Cardiac septum (tissue), 1 donor: ENCODE data around the gene KIFAP3. TPM values are rescaled to one million over a fixed set of nuclear protein-coding genes. Genes with fewer than 3 reads are reported as not detected.
"Not testable (repeated sequence)": the region's sequence is repeated elsewhere in the genome, so short reads cannot be mapped to it uniquely, and the experiment has no call there.

Experiments
- DNase-seq: peaks from one replicate; pipeline ENCODE4 v3.0.0-alpha.2; 2020; ENCODE audit warnings: low spot score
- intact Hi-C: fragments of 100-400 bp; cut with DNase I; formaldehyde crosslinking; loops from one replicate; pipeline ENCODE4 v1.14.0; 2022
- total RNA-seq: library from RNA; stranded (reverse); fragmentation: NEBNext Ultra II Directional; extraction: Animal tissue kit (Norgen Biotek cat#: 25700); gene quantifications from one replicate; pipeline ENCODE4 v1.2.1, GENCODE V29; 2021
- donor health status: DM: no; HTN: no; CAD: no.

Gene KIFAP3
- total RNA-seq, 1 donor from 2014 or later = 81.0 TPM

- DNase-seq, intact Hi-C loops: not testable (repeated sequence)
Measured at GRCh38 chr1:170003270-170003835, 71.1 kb downstream of the KIFAP3 start.

GRCh38 chr1:170001266-170001665 is 73.2 kb downstream of the KIFAP3 start:
- intact Hi-C loops = no loop called here
- DNase-seq = no peak

GRCh38 chr1:169999761-170000160 is 74.7 kb downstream of the KIFAP3 start:
- intact Hi-C loops = no loop called here
- no peak for DNase-seq

GRCh38 chr1:169999331-169999741 is 75.2 kb downstream of the KIFAP3 start:
- intact Hi-C loops = no loop called here
- no peak for DNase-seq

GRCh38 chr1:169995993-169996392 is 78.5 kb downstream of the KIFAP3 start:
- no peak for DNase-seq
- intact Hi-C loops = no loop called here

GRCh38 chr1:169989246-169989645 is 85.2 kb downstream of the KIFAP3 start:
- intact Hi-C loops = no loop called here
- no peak for DNase-seq

- intact Hi-C loops = no loop called here
Measured at GRCh38 chr1:169985757-169986156, 88.7 kb downstream of the KIFAP3 start.

GRCh38 chr1:169974067-169974466 is 100.4 kb downstream of the KIFAP3 start:
- intact Hi-C loops = no loop called here
- no peak for DNase-seq

More at GRCh38 chr1:169985757-169986156, 88.7 kb downstream of the KIFAP3 start:
- DNase-seq = no peak

GRCh38 chr1:169970114-169970513 is 104.4 kb downstream of the KIFAP3 start:
- DNase-seq = no peak
- intact Hi-C loops = no loop called here

GRCh38 chr1:169968174-169968573 is 106.3 kb downstream of the KIFAP3 start:
- intact Hi-C loops = no loop called here
- no peak for DNase-seq

- intact Hi-C loops = no loop called here
- DNase-seq = no peak
Measured at GRCh38 chr1:169964206-169964605, 110.3 kb downstream of the KIFAP3 start.

GRCh38 chr1:169959686-169960085 is 114.8 kb downstream of the KIFAP3 start:
- intact Hi-C loops = no loop called here
- DNase-seq = no peak

GRCh38 chr1:169958987-169959386 is 115.5 kb downstream of the KIFAP3 start:
- no peak for DNase-seq
- intact Hi-C loops = no loop called here

GRCh38 chr1:169957884-169958283 is 116.6 kb downstream of the KIFAP3 start:
- no peak for DNase-seq
- intact Hi-C loops = no loop called here

GRCh38 chr1:169951108-169951507 is 123.4 kb downstream of the KIFAP3 start:
- intact Hi-C loops = no loop called here

GRCh38 chr1:169949139-169949538 is 125.4 kb downstream of the KIFAP3 start:
- intact Hi-C loops = no loop called here

More at GRCh38 chr1:169951108-169951507, 123.4 kb downstream of the KIFAP3 start:
- DNase-seq = no peak

GRCh38 chr1:169946206-169946605 is 128.3 kb downstream of the KIFAP3 start:
- DNase-seq = no peak
- intact Hi-C loops = no loop called here

More at GRCh38 chr1:169949139-169949538, 125.4 kb downstream of the KIFAP3 start:
- DNase-seq = no peak

GRCh38 chr1:169945181-169945580 is 129.3 kb downstream of the KIFAP3 start:
- no peak for DNase-seq
- intact Hi-C loops = no loop called here

GRCh38 chr1:169944621-169945020 is 129.9 kb downstream of the KIFAP3 start:
- DNase-seq = no peak
- intact Hi-C loops = no loop called here

- intact Hi-C loops = no loop called here
- DNase-seq = no peak
Measured at GRCh38 chr1:169943963-169944526, 130.4 kb downstream of the KIFAP3 start.

- no peak for DNase-seq
- intact Hi-C loops = no loop called here
Measured at GRCh38 chr1:169941982-169942830, 132.3 kb downstream of the KIFAP3 start.
